ENCODE data around the gene PRPF40A.

Gene PRPF40A

GRCh38 chr2:152620985-152621384 lies 96.3 kb downstream of the PRPF40A start:
- no peak for DNase-seq (ENCODE audit: low spot score)
- Histone ChIP-seq H3K14ac (ENCODE audit: low read length) (no peak overlapping the region), H3K27ac (replicated peaks; ENCODE audit: low read length) (no peak overlapping the region)

GRCh38 chr2:152620208-152620607 lies 97.1 kb downstream of the PRPF40A start:
- Histone ChIP-seq H3K36me3 (replicated peaks in 1 of 2; ENCODE audit: control insufficient read depth in 2 of 2, insufficient read depth in 2 of 2, low read length in 2 of 2) (peaks cover 20 to 89% of the 10 kb centered on the region in 2 donors), H3K27me3 (ENCODE audit: control insufficient read depth in 3 of 3, insufficient read depth in 3 of 3, low read depth in 1 of 3, low read length in 3 of 3) (no peaks in the 10 kb centered on the region), H3K23ac (ENCODE audit: low read depth, low read length, poor library complexity) (no peak overlapping the region), H3K4ac (ENCODE audit: low read length) (no peak overlapping the region), H3K79me1 (ENCODE audit: low read depth, low read length) (no peaks in the 10 kb centered on the region), H3K4me2 (ENCODE audit: insufficient read depth, low read length, poor library complexity, severe bottlenecking) (no peak overlapping the region), H2BK5ac (ENCODE audit: low read length) (no peak overlapping the region), H3K4me3 (ENCODE audit: low read length in 2 of 2) (no peak overlapping the region), H3K18ac (ENCODE audit: low read length) (no peak overlapping the region), H2AFZ (ENCODE audit: low read length) (no peak overlapping the region), H3K4me1 (ENCODE audit: control insufficient read depth in 2 of 2, insufficient read depth in 1 of 2, low read depth in 1 of 2, low read length in 2 of 2) (peaks cover 0 to 7% of the 10 kb centered on the region in 2 donors), H2BK12ac (ENCODE audit: low read length) (no peak overlapping the region), H3K14ac (ENCODE audit: low read length) (no peak overlapping the region), H2BK15ac (ENCODE audit: low read length) (no peak overlapping the region), H2BK120ac (ENCODE audit: low read depth, low read length) (no peak overlapping the region), H4K91ac (ENCODE audit: low read depth, low read length, poor library complexity) (no peak overlapping the region), H3K9ac (ENCODE audit: low read depth, low read length, poor library complexity) (no peak overlapping the region), H4K8ac (ENCODE audit: low read depth, low read length) (no peak overlapping the region), H3K9me3 (replicated peaks in 1 of 2; ENCODE audit: control insufficient read depth in 2 of 2, insufficient read depth in 1 of 2, low read depth in 1 of 2, low read length in 2 of 2) (no peaks in the 10 kb centered on the region), H3K27ac (replicated peaks; ENCODE audit: low read length) (no peak overlapping the region), H2AK5ac (ENCODE audit: low read depth, low read length) (no peak overlapping the region)
- no peak for DNase-seq (ENCODE audit: low spot score)
- no CpG with 5 or more reads among the region's 7 CpGs for WGBS, 2 donors (ENCODE audit: extremely low coverage in 2 of 2, insufficient read length in 2 of 2, insufficient replicate concordance in 1 of 2)

More at GRCh38 chr2:152620985-152621384, 96.3 kb downstream of the PRPF40A start:
- no peak overlapping the region for H2BK120ac ChIP-seq (ENCODE audit: low read depth, low read length)
- no peak overlapping the region for H4K91ac ChIP-seq (ENCODE audit: low read depth, low read length, poor library complexity)
- no peak overlapping the region for H3K18ac ChIP-seq (ENCODE audit: low read length)
- no peak overlapping the region for H3K23ac ChIP-seq (ENCODE audit: low read depth, low read length, poor library complexity)
- H3K9me3 ChIP-seq (replicated peaks in 1 of 2; ENCODE audit: control insufficient read depth in 2 of 2, insufficient read depth in 1 of 2, low read depth in 1 of 2, low read length in 2 of 2) = no peaks in the 10 kb centered on the region
- H3K4me3 ChIP-seq (ENCODE audit: low read length in 2 of 2) = no peak overlapping the region
- no peak overlapping the region for H3K9ac ChIP-seq (ENCODE audit: low read depth, low read length, poor library complexity)
- H2BK5ac ChIP-seq (ENCODE audit: low read length) = no peak overlapping the region
- H3K4me1 ChIP-seq (ENCODE audit: control insufficient read depth in 2 of 2, insufficient read depth in 1 of 2, low read depth in 1 of 2, low read length in 2 of 2) = peaks cover 0 to 7% of the 10 kb centered on the region in 2 donors
- no peak overlapping the region for H2AFZ ChIP-seq (ENCODE audit: low read length)
- WGBS, 2 donors (ENCODE audit: extremely low coverage in 2 of 2, insufficient read length in 2 of 2, insufficient replicate concordance in 1 of 2) = no CpG with 5 or more reads among the region's 9 CpGs
- peaks cover 21 to 89% of the 10 kb centered on the region in 2 donors for H3K36me3 ChIP-seq (replicated peaks in 1 of 2; ENCODE audit: control insufficient read depth in 2 of 2, insufficient read depth in 2 of 2, low read length in 2 of 2)
- no peak overlapping the region for H3K4ac ChIP-seq (ENCODE audit: low read length)
- H3K27me3 ChIP-seq (ENCODE audit: control insufficient read depth in 3 of 3, insufficient read depth in 3 of 3, low read depth in 1 of 3, low read length in 3 of 3) = no peaks in the 10 kb centered on the region
- H3K79me1 ChIP-seq (ENCODE audit: low read depth, low read length) = no peaks in the 10 kb centered on the region
- no peak overlapping the region for H2BK15ac ChIP-seq (ENCODE audit: low read length)
- no peak overlapping the region for H4K8ac ChIP-seq (ENCODE audit: low read depth, low read length)
- no peak overlapping the region for H2AK5ac ChIP-seq (ENCODE audit: low read depth, low read length)
- no peak overlapping the region for H2BK12ac ChIP-seq (ENCODE audit: low read length)
- H3K4me2 ChIP-seq (ENCODE audit: insufficient read depth, low read length, poor library complexity, severe bottlenecking) = no peak overlapping the region

- Histone ChIP-seq H3K23ac (ENCODE audit: low read depth, low read length, poor library complexity) (no peak overlapping the region), H2AFZ (ENCODE audit: low read length) (no peak overlapping the region), H3K79me1 (ENCODE audit: low read depth, low read length) (no peaks in the 10 kb centered on the region), H2BK120ac (ENCODE audit: low read depth, low read length) (no peak overlapping the region), H2AK5ac (ENCODE audit: low read depth, low read length) (no peak overlapping the region), H3K18ac (ENCODE audit: low read length) (no peak overlapping the region), H4K91ac (ENCODE audit: low read depth, low read length, poor library complexity) (no peak overlapping the region), H3K9me3 (replicated peaks in 1 of 2; ENCODE audit: control insufficient read depth in 2 of 2, insufficient read depth in 1 of 2, low read depth in 1 of 2, low read length in 2 of 2) (no peaks in the 10 kb centered on the region), H3K4me3 (ENCODE audit: low read length in 2 of 2) (no peak overlapping the region), H3K9ac (ENCODE audit: low read depth, low read length, poor library complexity) (no peak overlapping the region), H3K4ac (ENCODE audit: low read length) (no peak overlapping the region), H3K27ac (replicated peaks; ENCODE audit: low read length) (no peak overlapping the region), H3K4me1 (ENCODE audit: control insufficient read depth in 2 of 2, insufficient read depth in 1 of 2, low read depth in 1 of 2, low read length in 2 of 2) (peaks cover 0 to 3% of the 10 kb centered on the region in 2 donors), H3K4me2 (ENCODE audit: insufficient read depth, low read length, poor library complexity, severe bottlenecking) (no peak overlapping the region), H2BK5ac (ENCODE audit: low read length) (no peak overlapping the region), H3K14ac (ENCODE audit: low read length) (no peak overlapping the region), H2BK12ac (ENCODE audit: low read length) (no peak overlapping the region), H3K27me3 (ENCODE audit: control insufficient read depth in 3 of 3, insufficient read depth in 3 of 3, low read depth in 1 of 3, low read length in 3 of 3) (no peaks in the 10 kb centered on the region), H3K36me3 (replicated peaks in 1 of 2; ENCODE audit: control insufficient read depth in 2 of 2, insufficient read depth in 2 of 2, low read length in 2 of 2) (peaks cover 19 to 91% of the 10 kb centered on the region in 2 donors), H2BK15ac (ENCODE audit: low read length) (no peak overlapping the region), H4K8ac (ENCODE audit: low read depth, low read length) (no peak overlapping the region)
- no CpG with 5 or more reads among the region's 5 CpGs for WGBS, 2 donors (ENCODE audit: extremely low coverage in 2 of 2, insufficient read length in 2 of 2, insufficient replicate concordance in 1 of 2)
- no peak for DNase-seq (ENCODE audit: low spot score)
Measured at GRCh38 chr2:152618193-152618564, 99.1 kb downstream of the PRPF40A start.

GRCh38 chr2:152617456-152618192 lies 99.6 kb downstream of the PRPF40A start:
- Histone ChIP-seq H3K36me3 (replicated peaks in 1 of 2; ENCODE audit: control insufficient read depth in 2 of 2, insufficient read depth in 2 of 2, low read length in 2 of 2) (peaks cover 19 to 96% of the 10 kb centered on the region in 2 donors), H3K4me2 (ENCODE audit: insufficient read depth, low read length, poor library complexity, severe bottlenecking) (no peak overlapping the region), H3K9ac (ENCODE audit: low read depth, low read length, poor library complexity) (no peak overlapping the region), H3K4me3 (ENCODE audit: low read length in 2 of 2) (no peak overlapping the region), H2BK5ac (ENCODE audit: low read length) (no peak overlapping the region), H3K18ac (ENCODE audit: low read length) (no peak overlapping the region), H2BK15ac (ENCODE audit: low read length) (no peak overlapping the region), H3K27ac (replicated peaks; ENCODE audit: low read length) (no peak overlapping the region), H3K23ac (ENCODE audit: low read depth, low read length, poor library complexity) (no peak overlapping the region), H2BK120ac (ENCODE audit: low read depth, low read length) (no peak overlapping the region), H2AFZ (ENCODE audit: low read length) (no peak overlapping the region), H3K4ac (ENCODE audit: low read length) (no peak overlapping the region), H3K4me1 (ENCODE audit: control insufficient read depth in 2 of 2, insufficient read depth in 1 of 2, low read depth in 1 of 2, low read length in 2 of 2) (no peaks in the 10 kb centered on the region), H3K27me3 (ENCODE audit: control insufficient read depth in 3 of 3, insufficient read depth in 3 of 3, low read depth in 1 of 3, low read length in 3 of 3) (no peaks in the 10 kb centered on the region), H4K8ac (ENCODE audit: low read depth, low read length) (no peak overlapping the region), H3K14ac (ENCODE audit: low read length) (no peak overlapping the region), H4K91ac (ENCODE audit: low read depth, low read length, poor library complexity) (no peak overlapping the region), H2BK12ac (ENCODE audit: low read length) (no peak overlapping the region), H2AK5ac (ENCODE audit: low read depth, low read length) (no peak overlapping the region), H3K9me3 (replicated peaks in 1 of 2; ENCODE audit: control insufficient read depth in 2 of 2, insufficient read depth in 1 of 2, low read depth in 1 of 2, low read length in 2 of 2) (no peaks in the 10 kb centered on the region), H3K79me1 (ENCODE audit: low read depth, low read length) (no peaks in the 10 kb centered on the region)
- no CpG with 5 or more reads among the region's 4 CpGs for WGBS, 2 donors (ENCODE audit: extremely low coverage in 2 of 2, insufficient read length in 2 of 2, insufficient replicate concordance in 1 of 2)
- DNase-seq (ENCODE audit: low spot score) = no peak
